ENCODE results near the gene PATE4.

PATE4 gene

DNA sequence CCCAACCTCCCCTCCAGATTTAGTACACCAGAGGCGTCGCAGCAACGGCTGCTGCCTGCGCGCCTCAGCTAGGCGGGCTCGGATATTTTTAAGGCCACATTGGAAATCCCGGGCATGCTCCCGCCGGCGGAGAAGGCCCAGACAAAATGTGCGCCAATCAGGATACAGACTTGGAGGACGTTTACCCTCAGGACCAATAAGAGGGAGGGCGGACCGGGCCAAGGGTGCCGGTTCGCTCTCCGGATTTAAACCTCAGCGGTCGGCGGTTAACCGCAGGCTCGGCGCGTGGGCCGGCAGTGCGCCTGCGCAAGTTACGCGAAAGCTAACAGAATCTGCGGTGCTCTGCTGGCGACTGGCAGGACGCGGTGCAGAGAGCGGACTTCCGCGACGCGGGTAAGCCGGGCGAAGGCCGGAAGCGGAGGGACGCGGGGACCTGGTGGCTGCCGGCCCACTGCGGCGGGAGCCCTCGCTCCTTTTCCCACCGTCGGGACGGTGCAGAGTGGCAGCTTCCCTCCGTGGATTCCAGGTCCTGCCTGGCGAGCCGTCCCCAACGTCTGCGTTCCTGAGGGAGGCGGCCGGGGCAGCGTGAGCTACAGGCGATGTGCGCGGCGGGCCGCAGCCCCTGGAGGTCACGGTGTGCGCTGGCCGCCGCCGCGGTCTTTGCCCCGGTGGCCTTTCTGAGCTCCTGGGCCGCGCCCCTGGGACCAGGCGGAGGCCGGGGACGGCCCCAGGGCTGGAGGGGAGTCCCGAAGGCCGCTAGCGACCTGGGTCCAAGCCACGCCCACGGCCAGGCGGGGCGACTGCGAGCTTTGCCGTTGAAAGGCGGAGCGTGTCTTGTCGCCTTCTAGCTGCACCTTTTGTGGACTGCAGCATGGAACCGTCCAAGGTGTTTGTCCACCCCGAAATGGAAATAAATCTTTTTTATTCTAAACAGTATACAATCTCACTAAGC, 54.5 kb downstream of the PATE4 start, which contains the start of gene HYLS1:
TSS of gene HYLS1 (plus strand) at position 296 of the 952 bp plus-strand sequence. CDS start 11,701 bp downstream, outside the sequence.
- DNase-seq = no peak

Data from NCI-H524 treated with DMSO at 0.1 percent for 48 hours (cell line).